Right renal cortex interstitium (tissue), 3 donors: ENCODE data around the gene LRRC7. TPM values are rescaled to one million over a fixed set of nuclear protein-coding genes. Genes with fewer than 3 reads are reported as not detected.

ENCODE experiments used
- DNase-seq, 3 donors: peaks; one replicate each; pipeline ENCODE4 v3.0.0-alpha.2; 2013; ENCODE audit warnings: low read depth in 3 of 3, low spot score in 2 of 3
- polyA plus RNA-seq, 3 donors: library from polyadenylated mRNA; unstranded; fragments of 120-200 nt; gene quantifications; one replicate each; pipeline ENCODE4 v1.2.1, GENCODE V29; 2013; ENCODE audit not compliant: insufficient read length in 3 of 3

Gene LRRC7
- polyA plus RNA-seq, 3 donors = 4.5 to 6.3 (median 5.1) TPM

GRCh38 chr1:70150444-70150843, 582.7 kb downstream of the LRRC7 start:
- no peak for DNase-seq

GRCh38 chr1:70153739-70154138, 586.0 kb downstream of the LRRC7 start:
- no peak for DNase-seq

GRCh38 chr1:70156529-70157120, 588.9 kb downstream of the LRRC7 start:
- DNase-seq = no peak

- no peak for DNase-seq
These were observed 596.6 kb downstream of the LRRC7 start for GRCh38 chr1:70164350-70164749.

GRCh38 chr1:70168283-70168682, 600.6 kb downstream of the LRRC7 start:
- no peak for DNase-seq

- DNase-seq = no peak
These were observed 601.5 kb downstream of the LRRC7 start for GRCh38 chr1:70169018-70169839.

- DNase-seq = no peak
These were observed 603.8 kb downstream of the LRRC7 start for GRCh38 chr1:70171512-70171911.
